KG1 (cell line): ENCODE measurements around the gene HIVEP1.

Source experiments
- DNase-seq: peaks from one replicate; lab custom pipeline; 2025; lab: John Stamatoyannopoulos, UW

HIVEP1 gene

DNA sequence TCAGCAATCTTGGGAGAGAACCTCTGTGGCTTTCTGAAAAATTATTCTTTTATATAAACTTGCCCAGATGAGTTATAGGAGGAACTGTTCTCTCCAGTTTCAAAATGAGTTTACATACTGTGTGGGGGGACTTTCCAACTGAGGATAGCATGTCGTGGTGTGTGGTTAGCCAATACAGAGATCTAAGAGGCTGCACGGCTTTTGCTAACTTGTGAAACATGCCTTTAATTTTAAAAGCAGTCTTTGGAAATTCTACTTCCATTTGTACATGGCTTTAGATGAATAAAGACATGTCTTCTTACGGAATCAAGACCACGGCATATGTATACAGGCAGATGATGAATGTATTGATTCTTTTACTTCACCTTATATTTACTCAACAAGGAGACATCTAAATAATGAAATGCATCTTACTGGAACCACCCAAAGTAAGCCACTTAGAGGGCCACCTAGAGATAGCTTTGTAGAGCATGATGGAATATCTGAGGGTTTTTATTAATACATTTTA, 39.8 kb downstream of the HIVEP1 start:
- DNase-seq: peak; percentile 22

GRCh38 chr6:12058172-12058961, 46.3 kb downstream of the HIVEP1 start:
- no peak for DNase-seq

GRCh38 chr6:12060780-12061609, 48.9 kb downstream of the HIVEP1 start:
- DNase-seq: no peak

GRCh38 chr6:12062605-12063004, 50.5 kb downstream of the HIVEP1 start:
- no peak for DNase-seq

DNA sequence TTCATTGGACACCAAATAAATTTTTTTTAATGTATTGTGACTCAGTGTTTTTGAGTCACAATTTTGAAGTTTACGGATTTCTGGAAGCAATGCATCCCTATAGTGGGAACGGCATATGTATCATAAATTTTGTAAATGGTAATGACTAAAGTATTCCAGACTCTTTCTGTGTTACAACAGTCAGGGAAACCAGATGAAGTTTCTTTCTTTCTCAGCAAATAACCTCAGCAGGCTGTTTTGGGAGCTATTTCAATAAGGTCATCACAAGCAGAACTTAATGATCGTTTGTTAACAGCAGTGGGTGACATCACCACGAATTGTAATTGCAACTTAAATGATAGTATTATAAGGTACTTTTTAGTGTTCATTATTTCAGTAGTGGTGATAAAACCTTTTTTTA, 52.0 kb downstream of the HIVEP1 start:
- DNase-seq: no peak

- no peak for DNase-seq
Observed at GRCh38 chr6:12064538-12065071, 52.5 kb downstream of the HIVEP1 start.

GRCh38 chr6:12065321-12066140, 53.4 kb downstream of the HIVEP1 start:
- DNase-seq: no peak

GRCh38 chr6:12066297-12066696, 54.2 kb downstream of the HIVEP1 start:
- DNase-seq: no peak

- DNase-seq: no peak
Observed at GRCh38 chr6:12068899-12069557, 56.9 kb downstream of the HIVEP1 start.

DNA sequence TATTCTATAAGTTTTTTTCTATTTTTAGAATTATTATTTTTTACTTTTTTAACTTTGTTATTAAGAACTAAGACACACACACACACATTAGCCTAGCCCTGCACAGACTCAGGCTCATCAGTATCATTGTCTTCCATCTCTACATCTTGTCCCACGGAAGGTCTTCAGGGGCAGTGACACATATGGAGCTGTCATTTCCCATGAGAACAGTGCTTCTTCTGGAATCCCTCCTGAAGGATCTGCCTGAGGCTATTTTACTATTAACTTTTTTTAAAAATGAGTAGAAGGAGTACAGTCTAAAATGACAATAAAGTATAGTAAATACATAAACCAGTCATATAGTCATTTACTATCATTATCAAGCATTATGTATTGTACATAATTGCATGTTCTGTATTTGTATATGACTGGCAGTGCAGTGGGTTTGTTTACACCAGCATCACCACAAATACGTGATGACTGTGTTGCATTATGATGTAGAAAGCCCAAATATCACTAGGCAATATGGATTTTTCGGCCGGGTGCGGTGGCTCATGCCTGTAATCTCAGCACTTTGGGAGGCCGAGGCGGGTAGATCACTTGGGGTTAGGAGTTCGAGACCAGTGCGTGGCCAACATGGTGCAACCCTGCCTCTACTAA, 57.9 kb downstream of the HIVEP1 start:
- DNase-seq: no peak

- no peak for DNase-seq
Observed at GRCh38 chr6:12071064-12071615, 59.0 kb downstream of the HIVEP1 start.

DNA sequence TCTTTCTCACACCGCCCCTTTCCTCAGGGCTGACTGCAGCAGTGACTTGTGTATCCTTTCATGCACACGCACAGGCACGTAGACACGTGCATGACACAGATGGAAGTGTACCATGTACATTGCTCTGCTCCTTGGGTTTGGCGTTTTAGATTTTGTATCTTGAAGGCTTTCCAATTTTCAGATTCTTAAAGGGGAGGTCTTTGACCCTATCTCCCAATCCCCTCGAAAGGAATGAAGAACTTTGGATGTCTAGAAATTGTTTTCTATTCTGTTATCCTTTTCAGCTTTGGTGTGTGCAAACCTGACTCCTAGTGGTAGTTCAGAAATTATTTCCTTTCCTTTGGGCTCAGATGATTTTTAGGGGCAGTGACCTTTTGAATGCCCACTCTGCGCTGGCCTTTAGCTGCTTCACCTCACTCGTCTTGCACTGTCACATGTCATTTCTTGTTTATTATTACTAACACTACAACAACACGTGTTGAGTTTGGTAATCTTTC, 63.0 kb downstream of the HIVEP1 start:
- DNase-seq: no peak

GRCh38 chr6:12077021-12077710, 65.1 kb downstream of the HIVEP1 start:
- DNase-seq: no peak

GRCh38 chr6:12078014-12078413, 65.9 kb downstream of the HIVEP1 start:
- DNase-seq: no peak

DNA sequence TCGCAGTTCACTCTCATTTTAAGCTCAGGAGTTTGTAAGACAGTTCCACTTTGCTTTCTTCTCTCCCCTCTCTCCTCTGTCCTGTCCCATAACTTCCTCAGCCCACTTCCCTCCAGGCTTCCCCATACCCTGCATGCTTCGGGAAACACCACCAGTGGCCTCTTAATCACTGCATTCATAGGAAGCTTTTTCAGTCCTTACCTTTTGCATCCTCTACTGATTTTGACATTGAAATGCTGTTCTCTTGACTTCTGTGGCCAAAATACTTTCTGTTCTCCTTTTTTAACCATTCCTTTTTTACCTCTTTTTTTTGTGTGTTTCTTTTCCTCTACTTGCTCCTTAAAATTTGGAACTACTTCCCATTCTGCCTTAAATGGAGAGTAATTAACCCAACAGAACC, 69.7 kb downstream of the HIVEP1 start:
- DNase-seq: no peak

- no peak for DNase-seq
Observed at GRCh38 chr6:12082368-12082767, 70.3 kb downstream of the HIVEP1 start.

DNA sequence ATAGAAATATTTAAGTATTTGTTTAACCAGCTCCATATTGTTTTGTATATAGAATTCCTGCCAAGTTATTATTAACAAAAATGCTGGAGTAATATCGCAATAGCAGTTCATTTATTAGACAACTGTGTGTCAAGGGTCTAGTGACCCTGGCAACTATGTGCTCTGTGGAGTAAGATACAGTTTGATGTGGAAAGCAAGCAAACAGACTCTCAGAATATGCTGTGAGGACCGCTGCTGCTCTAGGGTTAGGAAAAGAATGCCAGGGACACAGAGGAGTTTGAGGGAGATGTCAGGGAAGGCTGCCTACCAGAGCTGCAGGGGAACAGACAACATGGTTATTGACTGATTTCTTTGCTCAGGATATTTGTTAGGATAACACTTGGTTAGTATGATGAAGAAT, 71.2 kb downstream of the HIVEP1 start:
- DNase-seq: no peak

DNA sequence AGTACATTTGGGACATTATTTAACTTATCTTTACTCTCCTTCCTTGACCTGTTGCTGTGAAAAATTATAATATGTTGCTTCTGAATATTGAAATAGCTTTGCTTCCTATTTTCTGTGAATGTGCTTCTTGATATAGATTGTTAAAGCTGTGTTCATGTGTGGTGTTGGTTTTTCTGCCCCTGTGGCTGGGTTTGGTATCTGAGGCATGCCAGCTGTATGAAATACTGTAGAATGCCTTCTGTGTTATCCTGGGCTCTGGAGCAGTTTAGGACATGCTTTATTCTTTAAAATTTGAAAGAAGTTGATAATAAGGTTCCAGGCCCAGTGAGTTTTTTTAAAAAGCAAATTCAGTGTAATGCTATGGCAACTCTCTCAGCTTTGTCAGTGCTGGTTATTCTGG, 71.7 kb downstream of the HIVEP1 start:
- DNase-seq: no peak

DNA sequence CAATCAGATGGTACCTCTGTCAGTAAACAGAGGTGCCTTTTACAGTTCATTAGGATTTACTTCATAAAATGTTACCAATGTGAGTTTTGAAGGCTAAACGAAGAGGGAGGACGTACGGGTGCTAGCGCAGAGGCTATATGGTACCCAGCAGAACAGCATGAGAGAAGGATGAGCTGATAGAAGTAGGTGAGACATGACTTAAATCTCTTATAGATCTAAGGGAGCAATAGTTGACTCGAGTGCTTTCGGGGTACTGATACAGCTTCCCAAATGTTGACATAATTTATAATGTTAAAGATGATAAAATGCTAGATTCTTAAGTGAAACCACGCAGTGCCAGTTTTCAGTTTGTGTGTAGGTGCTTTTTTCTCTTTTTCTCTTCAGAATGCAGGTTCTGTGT, 72.6 kb downstream of the HIVEP1 start:
- no peak for DNase-seq

GRCh38 chr6:12088531-12088930, 76.4 kb downstream of the HIVEP1 start:
- DNase-seq: no peak
